SK-N-SH treated with all-trans-retinoic acid at 6 μM for 48 hours (cell line): ENCODE measurements around the gene MED26.

Source experiments
- ATAC-seq: fragments of 200-7000 bp; cut with Tn5 transposase; 3 replicates; pipeline ENCODE4 v1.9.1; 2020; ENCODE audit warnings: mild to moderate bottlenecking, moderate library complexity
- ARNTL ChIP-seq: fragments of 450-650 bp; formaldehyde crosslinking; IDR thresholded peaks from 2 replicates; pipeline ENCODE4 v1.5.0; 2020; ENCODE audit warnings: low read depth, mild to moderate bottlenecking, moderate library complexity, borderline replicate concordance
- BACH2 ChIP-seq: fragments of 250-450 bp; sonication (Bioruptor Pico); IDR thresholded peaks from 2 replicates; pipeline ENCODE4 v1.9.0; 2021; ENCODE audit warnings: mild to moderate bottlenecking, borderline replicate concordance
- CSDC2 ChIP-seq: fragments of 250-450 bp; sonication (Bioruptor Pico); IDR thresholded peaks from 2 replicates; pipeline ENCODE4 v1.5.0; 2020; ENCODE audit warnings: mild to moderate bottlenecking, moderate library complexity
- ISL1 ChIP-seq: fragments of 250-450 bp; sonication (Bioruptor Pico); IDR thresholded peaks from 2 replicates; pipeline ENCODE4 v2.1.2; 2022; ENCODE audit warnings: mild to moderate bottlenecking, moderate library complexity
- OSR1 ChIP-seq: fragments of 250-450 bp; sonication (Bioruptor Pico); IDR thresholded peaks from 2 replicates; pipeline ENCODE4 v1.8.0; 2022; ENCODE audit warnings: moderate library complexity, mild to moderate bottlenecking, inconsistent platforms
- PPARA ChIP-seq: fragments of 250-450 bp; sonication (Bioruptor Pico); IDR thresholded peaks from 2 replicates; pipeline ENCODE4 v1.5.0; 2020; ENCODE audit warnings: mild to moderate bottlenecking, borderline replicate concordance
- RARB ChIP-seq: fragments of 250-450 bp; sonication (Bioruptor Pico); IDR thresholded peaks from 2 replicates; pipeline ENCODE4 v1.8.0; 2021; ENCODE audit warnings: mild to moderate bottlenecking, moderate library complexity
- SNAI2 ChIP-seq: fragments of 250-450 bp; sonication (Bioruptor Pico); IDR thresholded peaks from 2 replicates; pipeline ENCODE4 v1.5.0; 2020; ENCODE audit warnings: mild to moderate bottlenecking, moderate library complexity
- TCF4 ChIP-seq: fragments of 250-450 bp; sonication (Bioruptor Pico); IDR thresholded peaks from 2 replicates; pipeline ENCODE4 v1.8.0; 2021; ENCODE audit warnings: mild to moderate bottlenecking, moderate library complexity, borderline replicate concordance
- TOX ChIP-seq: fragments of 250-450 bp; sonication (Bioruptor Pico); IDR thresholded peaks from 2 replicates; pipeline ENCODE4 v1.8.0; 2021; ENCODE audit warnings: mild to moderate bottlenecking, moderate library complexity, borderline replicate concordance
- ZC3H10 ChIP-seq: fragments of 250-450 bp; sonication (Bioruptor Pico); IDR thresholded peaks from 2 replicates; pipeline ENCODE4 v1.5.1; 2021; ENCODE audit warnings: mild to moderate bottlenecking, moderate library complexity
- ZFP3 ChIP-seq: fragments of 250-450 bp; sonication (Bioruptor Pico); IDR thresholded peaks from 2 replicates; pipeline ENCODE4 v1.5.0; 2020; ENCODE audit warnings: mild to moderate bottlenecking, moderate library complexity
- ZFP30 ChIP-seq: fragments of 450-650 bp; formaldehyde crosslinking; IDR thresholded peaks from 2 replicates; pipeline ENCODE4 v1.5.0; 2022; ENCODE audit warnings: mild to moderate bottlenecking, moderate library complexity
- ZNF565 ChIP-seq: fragments of 450-650 bp; formaldehyde crosslinking; conservative IDR thresholded peaks from 2 replicates; pipeline ENCODE4 v1.5.0; 2020; ENCODE audit warnings: low read depth, mild to moderate bottlenecking, moderate library complexity
- ZNF70 ChIP-seq: fragments of 450-650 bp; formaldehyde crosslinking; IDR thresholded peaks from 2 replicates; pipeline ENCODE4 v1.5.0; 2020; ENCODE audit warnings: mild to moderate bottlenecking, moderate library complexity
- TF ChIP-seq, protein P1 (sequence below): fragments of 250-450 bp; sonication (Bioruptor Pico); IDR thresholded peaks from 2 replicates; pipeline ENCODE4 v1.5.0; 2020; ENCODE audit warnings: mild to moderate bottlenecking, moderate library complexity
- TF ChIP-seq, protein P2 (sequence below): fragments of 250-450 bp; sonication (Bioruptor Pico); IDR thresholded peaks from 2 replicates; pipeline ENCODE4 v1.5.1; 2021; ENCODE audit warnings: mild to moderate bottlenecking, moderate library complexity
- TF ChIP-seq, protein P3 (sequence below): fragments of 250-450 bp; sonication (Bioruptor Pico); IDR thresholded peaks from 2 replicates; pipeline ENCODE4 v1.8.0; 2020; ENCODE audit warnings: mild to moderate bottlenecking, moderate library complexity, borderline replicate concordance
- TF ChIP-seq, protein P4 (sequence below): fragments of 250-450 bp; sonication (Bioruptor Pico); IDR thresholded peaks from 2 replicates; pipeline ENCODE4 v1.5.1; 2020; ENCODE audit warnings: low read depth, mild to moderate bottlenecking, moderate library complexity
- TF ChIP-seq, protein P5 (sequence below): fragments of 250-450 bp; sonication (Bioruptor Pico); IDR thresholded peaks from 2 replicates; pipeline ENCODE4 v1.8.0; 2021; ENCODE audit warnings: low read depth, mild to moderate bottlenecking, moderate library complexity, borderline replicate concordance

Gene MED26

DNA sequence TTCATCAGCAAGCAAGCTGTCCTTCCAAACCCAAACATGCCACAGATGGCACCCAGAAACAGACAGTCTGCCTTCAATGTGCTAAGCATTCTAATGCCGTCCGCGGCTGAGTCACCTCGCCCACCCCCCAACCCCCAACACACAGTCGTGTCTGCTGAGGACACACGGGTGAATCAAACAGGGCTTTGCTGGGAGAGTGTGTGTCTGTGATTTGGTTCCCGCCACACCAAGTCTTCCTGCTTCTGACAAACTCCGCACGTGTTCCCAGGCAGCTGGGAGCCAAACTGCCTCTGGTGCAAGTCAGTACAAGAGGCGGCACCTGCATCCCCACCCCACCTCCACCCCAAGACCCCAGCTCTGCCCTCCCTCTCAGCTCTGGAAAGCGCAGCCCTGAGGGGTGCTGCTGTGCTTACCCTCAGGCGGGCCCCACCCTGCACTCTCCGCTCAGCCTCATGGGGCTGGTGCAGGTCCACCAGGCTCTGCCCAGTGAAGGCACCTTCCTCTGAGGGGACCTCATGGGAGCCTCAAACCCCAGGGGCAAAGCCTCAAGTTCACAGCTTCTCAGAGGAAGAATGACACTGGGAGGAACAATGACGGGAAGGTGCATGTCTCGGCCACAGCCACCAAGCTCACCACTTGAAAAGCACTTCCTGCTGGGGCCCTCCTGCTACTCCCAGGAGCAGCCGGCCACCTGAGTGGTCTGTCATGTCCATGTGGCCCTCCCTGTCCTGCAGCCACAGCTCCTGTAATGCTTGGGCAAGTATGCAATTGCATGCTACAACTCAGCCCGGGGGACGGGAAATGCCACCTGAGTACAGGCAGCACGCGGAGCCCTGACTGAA lies 40.8 kb downstream of the MED26 start:
- no peak for ATAC-seq

DNA sequence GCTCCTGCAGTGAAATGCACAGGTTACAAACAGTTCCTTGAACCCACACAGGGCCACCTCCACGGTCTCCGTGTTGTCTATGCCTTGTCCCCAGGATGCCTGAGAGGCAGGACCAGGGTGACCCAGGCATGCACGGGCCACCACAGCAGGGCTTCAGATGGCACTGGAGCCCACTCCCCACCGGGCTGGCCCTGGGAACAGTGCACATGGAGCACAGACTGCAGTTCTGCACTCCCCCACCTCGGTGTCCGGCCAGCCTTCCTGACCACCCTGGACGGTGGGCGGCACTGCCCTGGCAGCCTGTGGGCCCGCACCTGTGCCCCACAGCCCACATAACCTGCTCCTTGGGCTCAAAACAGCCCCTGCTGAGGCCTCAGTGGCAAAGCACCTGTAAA lies 41.5 kb downstream of the MED26 start:
- TF ChIP-seq, protein P1, sequence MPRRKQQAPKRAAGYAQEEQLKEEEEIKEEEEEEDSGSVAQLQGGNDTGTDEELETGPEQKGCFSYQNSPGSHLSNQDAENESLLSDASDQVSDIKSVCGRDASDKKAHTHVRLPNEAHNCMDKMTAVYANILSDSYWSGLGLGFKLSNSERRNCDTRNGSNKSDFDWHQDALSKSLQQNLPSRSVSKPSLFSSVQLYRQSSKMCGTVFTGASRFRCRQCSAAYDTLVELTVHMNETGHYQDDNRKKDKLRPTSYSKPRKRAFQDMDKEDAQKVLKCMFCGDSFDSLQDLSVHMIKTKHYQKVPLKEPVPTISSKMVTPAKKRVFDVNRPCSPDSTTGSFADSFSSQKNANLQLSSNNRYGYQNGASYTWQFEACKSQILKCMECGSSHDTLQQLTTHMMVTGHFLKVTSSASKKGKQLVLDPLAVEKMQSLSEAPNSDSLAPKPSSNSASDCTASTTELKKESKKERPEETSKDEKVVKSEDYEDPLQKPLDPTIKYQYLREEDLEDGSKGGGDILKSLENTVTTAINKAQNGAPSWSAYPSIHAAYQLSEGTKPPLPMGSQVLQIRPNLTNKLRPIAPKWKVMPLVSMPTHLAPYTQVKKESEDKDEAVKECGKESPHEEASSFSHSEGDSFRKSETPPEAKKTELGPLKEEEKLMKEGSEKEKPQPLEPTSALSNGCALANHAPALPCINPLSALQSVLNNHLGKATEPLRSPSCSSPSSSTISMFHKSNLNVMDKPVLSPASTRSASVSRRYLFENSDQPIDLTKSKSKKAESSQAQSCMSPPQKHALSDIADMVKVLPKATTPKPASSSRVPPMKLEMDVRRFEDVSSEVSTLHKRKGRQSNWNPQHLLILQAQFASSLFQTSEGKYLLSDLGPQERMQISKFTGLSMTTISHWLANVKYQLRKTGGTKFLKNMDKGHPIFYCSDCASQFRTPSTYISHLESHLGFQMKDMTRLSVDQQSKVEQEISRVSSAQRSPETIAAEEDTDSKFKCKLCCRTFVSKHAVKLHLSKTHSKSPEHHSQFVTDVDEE (CRISPR knock-in tag), result no peak
- TF ChIP-seq ISL1 (no peak), TCF4 (no peak), ZC3H10 (CRISPR knock-in tag) (no peak)
- ATAC-seq, result no peak

More for the DNA sequence above, 40.8 kb downstream of the MED26 start:
- TF ChIP-seq, protein P2, sequence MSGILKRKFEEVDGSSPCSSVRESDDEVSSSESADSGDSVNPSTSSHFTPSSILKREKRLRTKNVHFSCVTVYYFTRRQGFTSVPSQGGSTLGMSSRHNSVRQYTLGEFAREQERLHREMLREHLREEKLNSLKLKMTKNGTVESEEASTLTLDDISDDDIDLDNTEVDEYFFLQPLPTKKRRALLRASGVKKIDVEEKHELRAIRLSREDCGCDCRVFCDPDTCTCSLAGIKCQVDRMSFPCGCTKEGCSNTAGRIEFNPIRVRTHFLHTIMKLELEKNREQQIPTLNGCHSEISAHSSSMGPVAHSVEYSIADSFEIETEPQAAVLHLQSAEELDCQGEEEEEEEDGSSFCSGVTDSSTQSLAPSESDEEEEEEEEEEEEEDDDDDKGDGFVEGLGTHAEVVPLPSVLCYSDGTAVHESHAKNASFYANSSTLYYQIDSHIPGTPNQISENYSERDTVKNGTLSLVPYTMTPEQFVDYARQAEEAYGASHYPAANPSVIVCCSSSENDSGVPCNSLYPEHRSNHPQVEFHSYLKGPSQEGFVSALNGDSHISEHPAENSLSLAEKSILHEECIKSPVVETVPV (CRISPR knock-in tag), result no peak
- TF ChIP-seq ZC3H10 (CRISPR knock-in tag), result no peak
- TF ChIP-seq SNAI2 (CRISPR knock-in tag), result no peak
- no peak for TF ChIP-seq ISL1
- no peak for TF ChIP-seq ZNF565
- TF ChIP-seq ZFP30 (CRISPR knock-in tag), result no peak
- TF ChIP-seq CSDC2 (CRISPR knock-in tag), result no peak
- TF ChIP-seq, protein P3, sequence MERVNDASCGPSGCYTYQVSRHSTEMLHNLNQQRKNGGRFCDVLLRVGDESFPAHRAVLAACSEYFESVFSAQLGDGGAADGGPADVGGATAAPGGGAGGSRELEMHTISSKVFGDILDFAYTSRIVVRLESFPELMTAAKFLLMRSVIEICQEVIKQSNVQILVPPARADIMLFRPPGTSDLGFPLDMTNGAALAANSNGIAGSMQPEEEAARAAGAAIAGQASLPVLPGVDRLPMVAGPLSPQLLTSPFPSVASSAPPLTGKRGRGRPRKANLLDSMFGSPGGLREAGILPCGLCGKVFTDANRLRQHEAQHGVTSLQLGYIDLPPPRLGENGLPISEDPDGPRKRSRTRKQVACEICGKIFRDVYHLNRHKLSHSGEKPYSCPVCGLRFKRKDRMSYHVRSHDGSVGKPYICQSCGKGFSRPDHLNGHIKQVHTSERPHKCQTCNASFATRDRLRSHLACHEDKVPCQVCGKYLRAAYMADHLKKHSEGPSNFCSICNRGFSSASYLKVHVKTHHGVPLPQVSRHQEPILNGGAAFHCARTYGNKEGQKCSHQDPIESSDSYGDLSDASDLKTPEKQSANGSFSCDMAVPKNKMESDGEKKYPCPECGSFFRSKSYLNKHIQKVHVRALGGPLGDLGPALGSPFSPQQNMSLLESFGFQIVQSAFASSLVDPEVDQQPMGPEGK (CRISPR knock-in tag), result no peak
- no peak for TF ChIP-seq RARB
- no peak for TF ChIP-seq ARNTL
- no peak for TF ChIP-seq OSR1

DNA sequence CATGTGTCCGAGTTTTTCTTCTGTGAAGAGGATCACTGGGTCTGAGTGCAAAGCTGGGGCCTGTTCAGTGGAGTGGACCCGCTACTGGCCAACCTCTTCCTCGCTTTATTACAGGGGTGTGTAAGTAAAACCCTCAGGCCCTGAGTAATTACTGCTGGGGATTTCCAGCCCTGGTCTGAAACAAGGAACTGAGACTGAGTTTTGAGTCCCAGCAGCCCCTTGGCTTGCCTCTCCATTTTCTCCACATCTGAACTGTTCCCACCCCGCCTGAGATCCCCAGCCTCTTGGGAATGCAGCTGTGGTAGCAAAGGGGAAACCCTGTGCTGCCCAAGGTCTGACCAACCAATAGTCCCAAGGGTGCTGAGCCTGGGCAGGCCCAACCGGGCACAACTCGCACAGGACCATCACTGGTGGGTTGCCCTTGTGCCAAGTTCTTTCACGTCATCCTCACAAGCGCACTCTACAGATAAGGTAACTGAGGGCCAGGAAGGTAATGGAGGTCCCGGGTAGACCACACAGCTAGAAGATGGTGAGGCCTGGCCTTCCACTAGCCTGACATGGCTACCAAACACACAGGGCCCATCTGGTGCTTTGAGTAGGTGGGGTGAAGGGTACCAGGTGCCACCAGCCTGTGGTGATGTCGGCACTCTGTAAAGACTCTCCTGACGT lies 42.1 kb downstream of the MED26 start:
- no peak for ATAC-seq
- TF ChIP-seq ZFP30 (CRISPR knock-in tag), result no peak
- no peak for TF ChIP-seq TOX (CRISPR knock-in tag)
- TF ChIP-seq ZNF70 (CRISPR knock-in tag), result no peak
- TF ChIP-seq, protein P2 (CRISPR knock-in tag), result no peak
- TF ChIP-seq OSR1, result no peak
- TF ChIP-seq, protein P3 (CRISPR knock-in tag), result no peak
- TF ChIP-seq, protein P4, sequence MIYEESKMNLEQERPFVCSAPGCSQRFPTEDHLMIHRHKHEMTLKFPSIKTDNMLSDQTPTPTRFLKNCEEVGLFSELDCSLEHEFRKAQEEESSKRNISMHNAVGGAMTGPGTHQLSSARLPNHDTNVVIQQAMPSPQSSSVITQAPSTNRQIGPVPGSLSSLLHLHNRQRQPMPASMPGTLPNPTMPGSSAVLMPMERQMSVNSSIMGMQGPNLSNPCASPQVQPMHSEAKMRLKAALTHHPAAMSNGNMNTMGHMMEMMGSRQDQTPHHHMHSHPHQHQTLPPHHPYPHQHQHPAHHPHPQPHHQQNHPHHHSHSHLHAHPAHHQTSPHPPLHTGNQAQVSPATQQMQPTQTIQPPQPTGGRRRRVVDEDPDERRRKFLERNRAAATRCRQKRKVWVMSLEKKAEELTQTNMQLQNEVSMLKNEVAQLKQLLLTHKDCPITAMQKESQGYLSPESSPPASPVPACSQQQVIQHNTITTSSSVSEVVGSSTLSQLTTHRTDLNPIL (CRISPR knock-in tag), result no peak
- TF ChIP-seq, protein P5, sequence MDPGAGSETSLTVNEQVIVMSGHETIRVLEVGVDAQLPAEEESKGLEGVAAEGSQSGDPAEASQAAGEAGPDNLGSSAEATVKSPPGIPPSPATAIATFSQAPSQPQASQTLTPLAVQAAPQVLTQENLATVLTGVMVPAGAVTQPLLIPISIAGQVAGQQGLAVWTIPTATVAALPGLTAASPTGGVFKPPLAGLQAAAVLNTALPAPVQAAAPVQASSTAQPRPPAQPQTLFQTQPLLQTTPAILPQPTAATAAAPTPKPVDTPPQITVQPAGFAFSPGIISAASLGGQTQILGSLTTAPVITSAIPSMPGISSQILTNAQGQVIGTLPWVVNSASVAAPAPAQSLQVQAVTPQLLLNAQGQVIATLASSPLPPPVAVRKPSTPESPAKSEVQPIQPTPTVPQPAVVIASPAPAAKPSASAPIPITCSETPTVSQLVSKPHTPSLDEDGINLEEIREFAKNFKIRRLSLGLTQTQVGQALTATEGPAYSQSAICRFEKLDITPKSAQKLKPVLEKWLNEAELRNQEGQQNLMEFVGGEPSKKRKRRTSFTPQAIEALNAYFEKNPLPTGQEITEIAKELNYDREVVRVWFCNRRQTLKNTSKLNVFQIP (CRISPR knock-in tag), result no peak
- TF ChIP-seq ZNF565, result no peak
- TF ChIP-seq CSDC2 (CRISPR knock-in tag), result no peak
- no peak for TF ChIP-seq ZFP3 (CRISPR knock-in tag)
- TF ChIP-seq ISL1, result no peak
- no peak for TF ChIP-seq SNAI2 (CRISPR knock-in tag)
- TF ChIP-seq BACH2 (CRISPR knock-in tag), result no peak
- no peak for TF ChIP-seq RARB
- TF ChIP-seq PPARA (CRISPR knock-in tag), result no peak
